BLaER1 (cell line): ENCODE data around the gene APRT.

Experiments
- H3K27ac ChIP-seq: shearing (Covaris generic); formaldehyde crosslinking; 2 replicates; pipeline ENCODE4 v1.8.1; 2022
- H3K27me3 ChIP-seq: shearing (Covaris generic); formaldehyde crosslinking; 2 replicates; pipeline ENCODE4 v1.8.1; 2022
- H3K36me3 ChIP-seq: shearing (Covaris generic); formaldehyde crosslinking; 2 replicates; pipeline ENCODE4 v1.8.1; 2022
- H3K4me1 ChIP-seq: shearing (Covaris generic); formaldehyde crosslinking; 2 replicates; pipeline ENCODE4 v1.8.1; 2022
- H3K4me2 ChIP-seq: shearing (Covaris generic); formaldehyde crosslinking; 2 replicates; pipeline ENCODE4 v1.8.1; 2022
- H3K4me3 ChIP-seq: shearing (Covaris generic); formaldehyde crosslinking; 2 replicates; pipeline ENCODE4 v1.8.1; 2022
- H3K9ac ChIP-seq: shearing (Covaris generic); formaldehyde crosslinking; 2 replicates; pipeline ENCODE4 v1.8.1; 2022
- H3K9me3 ChIP-seq: shearing (Covaris generic); formaldehyde crosslinking; 2 replicates; pipeline ENCODE4 v1.8.1; 2022
- H4K20me1 ChIP-seq: shearing (Covaris generic); formaldehyde crosslinking; 2 replicates; pipeline ENCODE4 v1.8.1; 2022
- Cebpa-rat ChIP-seq: shearing (Covaris generic); IDR thresholded peaks from 2 replicates; pipeline ENCODE4 v1.8.1; 2022

APRT gene

GRCh38 chr16:88770461-88771293, 41.1 kb downstream of the APRT start:
- TF ChIP-seq Cebpa-rat = peak; percentile 89
- Histone ChIP-seq H3K4me2 (peak overlapping the region; percentile 99), H3K27me3 (no peaks in the 10 kb centered on the region), H3K4me1 (peaks cover 99% of the 10 kb centered on the region), H3K27ac (peak overlapping the region; percentile 89), H3K9me3 (no peaks in the 10 kb centered on the region), H4K20me1 (peaks cover 100% of the 10 kb centered on the region), H3K9ac (peak overlapping the region; percentile 81), H3K4me3 (peak overlapping the region; percentile 60), H3K36me3 (peaks cover 7% of the 10 kb centered on the region)

GRCh38 chr16:88769617-88770460, 41.9 kb downstream of the APRT start:
- Histone ChIP-seq H3K27me3 (no peaks in the 10 kb centered on the region), H3K4me1 (peaks cover 99% of the 10 kb centered on the region), H3K9me3 (no peaks in the 10 kb centered on the region), H3K9ac (peak overlapping the region; percentile 81), H3K4me2 (peak overlapping the region; percentile 99), H3K4me3 (peak overlapping the region; percentile 60), H4K20me1 (peaks cover 100% of the 10 kb centered on the region), H3K27ac (peak overlapping the region; percentile 89), H3K36me3 (peaks cover 13% of the 10 kb centered on the region)
- no peak for TF ChIP-seq Cebpa-rat

GRCh38 chr16:88768071-88768783, 43.5 kb downstream of the APRT start:
- H3K4me3 ChIP-seq = peak overlapping the region; percentile 45
- no peaks in the 10 kb centered on the region for H3K27me3 ChIP-seq
- H3K27ac ChIP-seq = peak overlapping the region; percentile 80
- H4K20me1 ChIP-seq = peaks cover 100% of the 10 kb centered on the region
- peaks cover 29% of the 10 kb centered on the region for H3K36me3 ChIP-seq
- TF ChIP-seq Cebpa-rat = no peak
- H3K4me2 ChIP-seq = peak overlapping the region; percentile 99
- peaks cover 99% of the 10 kb centered on the region for H3K4me1 ChIP-seq
- H3K9me3 ChIP-seq = no peaks in the 10 kb centered on the region
- peak overlapping the region; percentile 68 for H3K9ac ChIP-seq

GRCh38 chr16:88767546-88768070, 44.1 kb downstream of the APRT start:
- Histone ChIP-seq H3K27ac (peak overlapping the region; percentile 80), H3K9ac (peak overlapping the region; percentile 68), H3K27me3 (no peaks in the 10 kb centered on the region), H3K9me3 (no peaks in the 10 kb centered on the region), H4K20me1 (peaks cover 100% of the 10 kb centered on the region), H3K36me3 (peaks cover 36% of the 10 kb centered on the region), H3K4me1 (peaks cover 99% of the 10 kb centered on the region), H3K4me2 (peak overlapping the region; percentile 99), H3K4me3 (peak overlapping the region; percentile 45)
- no peak for TF ChIP-seq Cebpa-rat

- Histone ChIP-seq H3K9ac (peak overlapping the region; percentile 68; the same call in 1 of the 2 replicates), H3K4me1 (peaks cover 99% of the 10 kb centered on the region), H3K36me3 (peaks cover 40% of the 10 kb centered on the region), H4K20me1 (peaks cover 100% of the 10 kb centered on the region), H3K9me3 (no peaks in the 10 kb centered on the region), H3K4me3 (peak overlapping the region; percentile 45), H3K27ac (peak overlapping the region; percentile 80; the same call in 1 of the 2 replicates), H3K4me2 (peak overlapping the region; percentile 99), H3K27me3 (no peaks in the 10 kb centered on the region)
- TF ChIP-seq Cebpa-rat = no peak
Measured at GRCh38 chr16:88766975-88767374, 44.8 kb downstream of the APRT start.

- Histone ChIP-seq H3K4me3 (no peak overlapping the region), H4K20me1 (peaks cover 100% of the 10 kb centered on the region), H3K4me1 (peaks cover 97% of the 10 kb centered on the region), H3K9ac (no peak overlapping the region), H3K27me3 (no peaks in the 10 kb centered on the region), H3K9me3 (no peaks in the 10 kb centered on the region), H3K4me2 (peak overlapping the region; percentile 25), H3K27ac (no peak overlapping the region), H3K36me3 (peaks cover 49% of the 10 kb centered on the region)
- TF ChIP-seq Cebpa-rat = no peak
Measured at GRCh38 chr16:88764913-88765349, 46.8 kb downstream of the APRT start.

- Histone ChIP-seq H3K27me3 (no peaks in the 10 kb centered on the region), H3K4me2 (peak overlapping the region; percentile 25), H4K20me1 (peaks cover 100% of the 10 kb centered on the region), H3K9me3 (peaks cover 1% of the 10 kb centered on the region; the same call in 1 of the 2 replicates), H3K4me1 (peaks cover 97% of the 10 kb centered on the region), H3K9ac (no peak overlapping the region), H3K27ac (no peak overlapping the region), H3K4me3 (no peak overlapping the region), H3K36me3 (peaks cover 51% of the 10 kb centered on the region)
- TF ChIP-seq Cebpa-rat = no peak
Measured at GRCh38 chr16:88764080-88764479, 47.6 kb downstream of the APRT start.

GRCh38 chr16:88763502-88764053, 48.1 kb downstream of the APRT start:
- H3K4me3 ChIP-seq = no peak overlapping the region
- H3K9me3 ChIP-seq = peaks cover 6% of the 10 kb centered on the region; the same call in 1 of the 2 replicates
- no peak for TF ChIP-seq Cebpa-rat
- peaks cover 97% of the 10 kb centered on the region for H3K4me1 ChIP-seq
- peak overlapping the region; percentile 25 for H3K4me2 ChIP-seq
- H4K20me1 ChIP-seq = peaks cover 100% of the 10 kb centered on the region
- no peak overlapping the region for H3K9ac ChIP-seq
- H3K27ac ChIP-seq = 0 out of 2 replicates have a peak overlapping the region, but pooled peaks have one; percentile 18
- H3K27me3 ChIP-seq = no peaks in the 10 kb centered on the region
- H3K36me3 ChIP-seq = peaks cover 56% of the 10 kb centered on the region

- H3K4me1 ChIP-seq = peaks cover 97% of the 10 kb centered on the region
- no peak for TF ChIP-seq Cebpa-rat
- H3K36me3 ChIP-seq = peaks cover 59% of the 10 kb centered on the region
- H3K4me2 ChIP-seq = no peak overlapping the region
- H3K27me3 ChIP-seq = no peaks in the 10 kb centered on the region
- peaks cover 8% of the 10 kb centered on the region; the same call in 1 of the 2 replicates for H3K9me3 ChIP-seq
- no peak overlapping the region for H3K9ac ChIP-seq
- H3K4me3 ChIP-seq = no peak overlapping the region
- peaks cover 100% of the 10 kb centered on the region for H4K20me1 ChIP-seq
- 0 out of 2 replicates have a peak overlapping the region, but pooled peaks have one; percentile 18 for H3K27ac ChIP-seq
Measured at GRCh38 chr16:88762941-88763340, 48.8 kb downstream of the APRT start.
